Activated T-helper 1 cell treated with anti-CD3 and anti-CD28 coated beads, Interleukin-12 subunit alpha, Interleukin-12 subunit beta, Interleukin-2, Interleukin-4 antibody, amounts not matched to agents 30 ng/mL and 10 ng/mL and 1 ng/mL, durations not matched to agents 14 hours and 24 hours and 36 hours (primary cell): Measurements from ENCODE around the gene NKX1-1. TPM values are rescaled to one million over a fixed set of nuclear protein-coding genes. Genes with fewer than 3 reads are reported as not detected.
A peak's percentile ranks its signal among the peaks of the same experiment; 100 is the strongest.

Experiments
- DNase-seq: peaks from one replicate; pipeline ENCODE4 v3.0.0; 2021; ENCODE audit warnings: low spot score
- H3K27ac Mint-ChIP-seq: one replicate; pipeline ENCODE4 v1.8.0; 2021; ENCODE audit warnings: mild to moderate bottlenecking, mixed read lengths
- H3K27me3 Mint-ChIP-seq: one replicate; pipeline ENCODE4 v1.8.0; 2022; ENCODE audit warnings: mild to moderate bottlenecking, moderate library complexity, mixed read lengths; ENCODE audit not compliant: insufficient read depth
- H3K36me3 Mint-ChIP-seq: one replicate; pipeline ENCODE4 v1.8.0; 2021; ENCODE audit warnings: low read depth, mixed read lengths
- H3K4me1 Mint-ChIP-seq: one replicate; pipeline ENCODE4 v1.8.0; 2021; ENCODE audit warnings: low read depth, mixed read lengths
- H3K4me3 Mint-ChIP-seq: one replicate; pipeline ENCODE4 v1.8.0; 2021; ENCODE audit warnings: mild to moderate bottlenecking, moderate library complexity, mixed read lengths
- H3K9me3 Mint-ChIP-seq: one replicate; pipeline ENCODE4 v1.8.0; 2021; ENCODE audit warnings: mixed read lengths
- intact Hi-C: fragments of 100-400 bp; cut with micrococcal nuclease; formaldehyde crosslinking; loops from one replicate; pipeline ENCODE4 v1.15.1; 2024
- total RNA-seq: library from RNA; stranded (reverse); gene quantifications from 2 replicates; pipeline ENCODE4 v1.2.3, GENCODE V29; 2022

NKX1-1 gene
- total RNA-seq, 1 donor from 2014 or later: not detected

- peaks cover 3% of the 10 kb centered on the region for H3K9me3 Mint-ChIP-seq
- H3K36me3 Mint-ChIP-seq: peaks cover 6% of the 10 kb centered on the region
- peaks cover 30% of the 10 kb centered on the region for H3K27me3 Mint-ChIP-seq
- H3K4me1 Mint-ChIP-seq: no peaks in the 10 kb centered on the region
- H3K4me3 Mint-ChIP-seq: no peak overlapping the region
- H3K27ac Mint-ChIP-seq: no peak overlapping the region
- intact Hi-C loops: loop anchor here (5.0 kb wide), 1 partner anchor 829 kb away; the partner anchor contains the start of gene TMEM271
- no peak for DNase-seq
These were observed 427 bp downstream of the NKX1-1 start for GRCh38 chr4:1405636-1406393.

DNA sequence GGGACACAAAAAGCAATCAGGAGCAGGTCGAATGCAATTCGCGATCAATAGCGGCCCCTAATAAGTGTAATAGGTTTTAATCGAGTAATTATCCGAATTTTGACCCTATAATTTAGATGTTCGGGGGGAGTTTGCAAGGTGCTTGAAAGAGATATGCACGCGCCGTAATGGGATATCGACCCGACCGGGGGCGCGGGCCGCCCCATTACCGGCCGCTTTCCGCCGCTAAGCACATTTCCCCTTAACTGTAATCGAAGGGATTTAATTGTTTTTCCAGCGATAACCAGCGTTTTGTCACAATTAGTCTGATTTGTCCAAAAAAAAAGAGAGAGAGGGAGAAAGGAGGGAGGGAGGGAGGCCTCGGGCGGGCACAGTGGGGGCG is 997 bp downstream of the NKX1-1 start:
- H3K27ac Mint-ChIP-seq: peak overlapping the region; percentile 89
- H3K9me3 Mint-ChIP-seq: peaks cover 3% of the 10 kb centered on the region
- no peaks in the 10 kb centered on the region for H3K4me1 Mint-ChIP-seq
- intact Hi-C loops: loop anchor here (5.0 kb wide), 1 partner anchor 828 kb away; the partner anchor contains the start of gene TMEM271
- H3K4me3 Mint-ChIP-seq: no peak overlapping the region
- H3K27me3 Mint-ChIP-seq: peaks cover 29% of the 10 kb centered on the region
- H3K36me3 Mint-ChIP-seq: peaks cover 6% of the 10 kb centered on the region
- no peak for DNase-seq

DNA sequence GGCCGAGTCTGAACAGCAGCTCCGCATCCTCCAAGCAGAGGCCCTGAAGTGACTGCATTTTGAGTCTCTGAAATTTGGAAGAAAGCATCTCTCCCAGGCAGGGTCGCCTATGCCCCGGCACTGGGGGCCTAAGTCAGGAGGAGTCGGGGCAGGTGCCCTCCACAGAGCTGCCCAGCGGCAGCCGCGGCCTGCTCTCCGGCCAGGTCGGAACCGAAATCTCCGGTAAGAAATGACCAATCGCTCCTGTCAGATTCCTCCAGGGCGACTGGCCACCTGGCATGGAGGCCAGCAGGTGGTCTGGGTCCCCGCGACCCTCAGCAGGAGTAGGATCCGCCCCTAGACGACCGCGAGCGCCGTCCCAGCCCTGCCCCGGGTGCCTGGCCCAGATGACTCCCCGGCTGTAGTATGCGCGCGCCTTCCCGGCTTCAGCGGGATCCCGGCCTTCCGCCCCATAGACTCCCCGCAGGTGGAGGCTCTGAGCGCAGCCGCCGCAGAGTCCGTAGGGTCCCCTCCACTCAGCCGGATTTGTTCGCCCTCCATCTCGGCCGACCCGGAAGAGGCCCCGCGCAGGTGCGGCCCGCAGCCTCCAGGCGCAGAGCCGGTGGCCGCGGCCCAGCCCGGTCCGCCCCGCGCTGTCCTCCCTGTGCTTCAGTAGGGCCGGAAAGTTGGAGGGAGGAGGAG is 1.5 kb downstream of the NKX1-1 start:
- intact Hi-C loops: loop anchor here (5.0 kb wide), 1 partner anchor 827 kb away; the partner anchor contains the start of gene TMEM271
- DNase-seq: no peak
- peaks cover 3% of the 10 kb centered on the region for H3K9me3 Mint-ChIP-seq
- peaks cover 28% of the 10 kb centered on the region for H3K27me3 Mint-ChIP-seq
- peak overlapping the region; percentile 89 for H3K27ac Mint-ChIP-seq
- H3K4me1 Mint-ChIP-seq: no peaks in the 10 kb centered on the region
- H3K4me3 Mint-ChIP-seq: no peak overlapping the region
- peaks cover 6% of the 10 kb centered on the region for H3K36me3 Mint-ChIP-seq

DNA sequence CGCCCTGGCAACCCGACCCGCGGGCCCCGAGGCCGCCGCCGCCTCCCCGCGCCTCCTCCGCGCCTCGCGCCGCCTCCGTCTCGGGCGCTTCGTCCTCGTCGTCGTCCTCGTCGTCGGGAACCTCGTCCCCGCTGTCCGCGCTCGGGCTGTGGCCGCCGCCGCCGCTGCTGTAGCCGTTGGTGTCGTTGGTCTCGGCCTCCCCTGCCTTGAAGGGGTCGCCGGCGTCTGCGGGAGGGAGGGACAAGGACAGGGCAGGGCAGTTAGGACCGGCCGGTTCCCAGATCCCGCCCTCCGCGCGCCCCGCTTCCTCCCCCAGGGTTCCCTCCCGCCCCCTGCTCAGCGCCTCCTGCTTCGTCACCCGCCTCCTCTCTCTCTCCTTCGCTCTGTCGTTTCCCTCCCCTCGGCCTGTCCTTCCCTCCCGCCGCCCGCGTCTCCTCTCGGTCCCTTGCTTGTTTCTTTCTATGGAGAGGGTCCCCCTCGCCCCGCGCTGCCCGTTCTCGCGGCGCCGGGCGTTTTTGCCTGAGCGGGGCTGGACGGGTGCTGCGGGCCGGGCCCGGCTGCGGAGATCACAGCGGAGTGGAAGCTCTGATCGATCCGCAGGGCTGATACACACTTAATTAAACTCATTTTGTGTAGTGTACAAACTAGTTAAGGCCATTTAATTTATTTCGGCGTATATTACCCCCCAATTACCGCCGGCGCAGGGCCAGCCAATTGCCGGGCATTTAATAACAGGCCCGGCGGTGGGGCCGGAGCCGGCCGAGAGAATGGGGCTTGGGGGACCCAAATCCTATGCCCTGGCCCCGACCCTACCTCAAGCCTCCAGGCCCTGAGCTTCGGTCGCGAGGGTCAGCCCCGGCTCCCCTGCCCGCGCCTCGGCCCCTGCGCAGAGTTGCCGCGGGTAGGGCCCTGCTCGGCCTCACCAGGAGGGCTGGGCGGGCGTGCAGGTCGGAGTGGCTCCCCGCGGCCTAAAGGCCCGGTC is 2.4 kb downstream of the NKX1-1 start:
- no peak overlapping the region for H3K27ac Mint-ChIP-seq
- H3K27me3 Mint-ChIP-seq: peaks cover 25% of the 10 kb centered on the region
- H3K9me3 Mint-ChIP-seq: peaks cover 5% of the 10 kb centered on the region
- peaks cover 6% of the 10 kb centered on the region for H3K36me3 Mint-ChIP-seq
- H3K4me1 Mint-ChIP-seq: no peaks in the 10 kb centered on the region
- no peak for DNase-seq
- H3K4me3 Mint-ChIP-seq: no peak overlapping the region
- intact Hi-C loops: no loop called here

GRCh38 chr4:1403177-1403583 is 3.1 kb downstream of the NKX1-1 start:
- H3K27me3 Mint-ChIP-seq: peaks cover 21% of the 10 kb centered on the region
- H3K36me3 Mint-ChIP-seq: peaks cover 4% of the 10 kb centered on the region
- H3K9me3 Mint-ChIP-seq: peaks cover 10% of the 10 kb centered on the region
- DNase-seq: no peak
- no peaks in the 10 kb centered on the region for H3K4me1 Mint-ChIP-seq
- intact Hi-C loops: no loop called here
- H3K4me3 Mint-ChIP-seq: no peak overlapping the region
- no peak overlapping the region for H3K27ac Mint-ChIP-seq

DNA sequence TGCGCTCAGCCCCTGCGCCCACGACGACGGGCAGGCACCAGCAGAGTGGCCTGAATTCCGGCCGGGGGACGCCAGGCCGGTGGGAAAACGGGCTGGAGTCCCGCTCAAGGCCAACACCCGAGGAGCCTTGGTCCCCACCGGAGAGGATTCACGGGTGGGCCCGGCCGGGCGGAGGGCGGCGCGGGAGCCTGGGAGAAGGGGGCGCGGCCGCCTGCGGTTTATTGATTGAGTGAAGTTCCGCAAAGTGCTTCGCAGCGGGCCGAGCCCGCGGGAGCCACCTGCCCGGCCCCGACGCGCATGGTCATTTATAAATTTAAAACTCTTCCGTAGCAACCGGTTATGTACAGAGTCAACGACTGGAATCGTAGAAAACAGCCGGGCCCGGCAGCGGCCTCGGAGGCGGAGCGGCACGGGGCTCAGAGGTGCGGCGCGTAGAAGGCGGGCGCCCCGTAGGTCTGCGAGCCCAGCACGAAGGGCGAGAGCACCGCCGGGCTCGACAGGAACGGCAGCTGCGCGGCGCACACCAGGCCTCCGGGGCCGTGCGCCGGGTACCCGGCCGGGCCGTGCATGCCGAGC is 3.6 kb downstream of the NKX1-1 start:
- peaks cover 4% of the 10 kb centered on the region for H3K36me3 Mint-ChIP-seq
- H3K4me1 Mint-ChIP-seq: no peaks in the 10 kb centered on the region
- H3K4me3 Mint-ChIP-seq: no peak overlapping the region
- no peak overlapping the region for H3K27ac Mint-ChIP-seq
- H3K27me3 Mint-ChIP-seq: peaks cover 19% of the 10 kb centered on the region
- H3K9me3 Mint-ChIP-seq: peaks cover 10% of the 10 kb centered on the region
- intact Hi-C loops: no loop called here
- DNase-seq: no peak

GRCh38 chr4:1402021-1402515 is 4.2 kb downstream of the NKX1-1 start:
- no peak overlapping the region for H3K4me3 Mint-ChIP-seq
- intact Hi-C loops: no loop called here
- H3K27ac Mint-ChIP-seq: no peak overlapping the region
- no peaks in the 10 kb centered on the region for H3K4me1 Mint-ChIP-seq
- H3K9me3 Mint-ChIP-seq: peaks cover 10% of the 10 kb centered on the region
- peaks cover 4% of the 10 kb centered on the region for H3K36me3 Mint-ChIP-seq
- DNase-seq: no peak
- peaks cover 16% of the 10 kb centered on the region for H3K27me3 Mint-ChIP-seq

- peaks cover 16% of the 10 kb centered on the region for H3K27me3 Mint-ChIP-seq
- no peak for DNase-seq
- H3K4me1 Mint-ChIP-seq: no peaks in the 10 kb centered on the region
These were observed 4.7 kb downstream of the NKX1-1 start for GRCh38 chr4:1401409-1402020.

DNA sequence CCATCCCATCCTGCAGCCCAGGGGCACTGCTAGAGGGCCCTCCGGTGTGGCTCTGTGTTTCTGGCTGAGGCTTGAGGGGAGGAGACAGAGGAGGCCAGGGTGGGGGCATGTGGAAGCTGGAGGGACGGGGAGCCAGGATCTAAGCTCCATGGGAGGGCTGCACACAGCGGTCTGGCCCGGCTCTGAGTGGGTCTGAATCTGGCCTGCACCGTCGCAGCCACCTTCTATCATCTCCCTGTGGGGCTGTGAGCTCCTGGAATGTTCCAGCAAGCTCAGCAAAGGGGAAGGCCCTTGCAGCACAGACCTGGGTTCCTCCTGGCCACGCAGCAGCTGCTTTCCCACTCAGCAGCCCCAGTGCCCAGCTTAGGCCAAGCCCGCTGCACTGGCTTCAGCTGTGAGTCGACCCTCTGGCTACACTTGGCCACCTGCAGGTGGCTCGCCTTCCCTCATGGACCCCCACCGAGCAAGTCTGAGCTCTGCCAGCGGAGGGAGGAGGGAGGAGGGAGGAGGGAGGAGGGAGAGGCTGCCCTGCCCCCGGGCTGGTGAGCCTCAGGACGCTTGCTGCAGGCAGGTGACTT is 5.3 kb downstream of the NKX1-1 start:
- Mint-ChIP-seq H3K4me3 (no peak overlapping the region), H3K9me3 (peaks cover 10% of the 10 kb centered on the region), H3K4me1 (no peaks in the 10 kb centered on the region), H3K27ac (no peak overlapping the region), H3K27me3 (peaks cover 16% of the 10 kb centered on the region), H3K36me3 (peaks cover 4% of the 10 kb centered on the region)
- DNase-seq: no peak
- intact Hi-C loops: no loop called here

More at GRCh38 chr4:1401409-1402020, 4.7 kb downstream of the NKX1-1 start:
- intact Hi-C loops: no loop called here
- Mint-ChIP-seq H3K9me3 (peaks cover 10% of the 10 kb centered on the region), H3K27ac (no peak overlapping the region), H3K4me3 (no peak overlapping the region), H3K36me3 (peaks cover 4% of the 10 kb centered on the region)

DNA sequence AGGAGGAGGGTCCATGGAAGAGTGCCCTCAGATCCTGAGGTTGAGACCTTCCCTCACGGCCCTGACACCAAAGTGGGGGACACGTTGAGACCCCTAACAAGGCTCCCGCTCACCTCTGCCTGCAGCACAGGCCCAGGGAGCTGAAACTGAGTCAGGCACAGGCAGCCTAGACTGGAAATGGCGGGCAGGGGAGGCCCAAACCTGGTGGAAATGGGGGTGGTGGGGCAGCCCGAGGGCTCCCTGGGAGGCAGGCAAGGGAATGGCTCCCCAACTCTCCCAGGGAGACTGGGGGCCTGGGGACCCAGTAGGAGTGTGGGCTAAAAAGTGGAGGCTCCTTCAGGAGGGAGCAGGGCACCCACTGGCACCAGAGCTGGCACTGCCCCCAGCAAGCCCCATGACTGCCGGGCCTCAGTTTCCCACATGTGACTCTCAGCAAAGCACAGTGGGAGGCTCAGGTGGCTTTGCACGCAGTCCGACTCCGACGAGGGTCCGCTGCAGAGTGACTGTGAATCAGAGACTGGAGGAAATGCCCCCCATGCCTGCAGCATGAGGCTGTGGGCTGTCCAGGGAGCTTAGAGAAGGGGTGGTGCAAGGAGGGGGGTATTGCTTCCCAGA is 5.9 kb downstream of the NKX1-1 start:
- H3K9me3 Mint-ChIP-seq: peaks cover 14% of the 10 kb centered on the region
- intact Hi-C loops: no loop called here
- H3K4me1 Mint-ChIP-seq: no peaks in the 10 kb centered on the region
- H3K27ac Mint-ChIP-seq: no peak overlapping the region
- no peak for DNase-seq
- H3K27me3 Mint-ChIP-seq: peaks cover 15% of the 10 kb centered on the region
- H3K4me3 Mint-ChIP-seq: no peak overlapping the region
- peaks cover 7% of the 10 kb centered on the region for H3K36me3 Mint-ChIP-seq

- Mint-ChIP-seq H3K4me3 (no peak overlapping the region), H3K36me3 (peaks cover 4% of the 10 kb centered on the region), H3K9me3 (peaks cover 12% of the 10 kb centered on the region), H3K4me1 (no peaks in the 10 kb centered on the region), H3K27me3 (peaks cover 12% of the 10 kb centered on the region), H3K27ac (no peak overlapping the region)
- intact Hi-C loops: no loop called here
- DNase-seq: no peak
These were observed 6.6 kb downstream of the NKX1-1 start for GRCh38 chr4:1399508-1400190.
